HG03066 (cell line): ENCODE data around the gene ENHO.

Experiments
- ATAC-seq: cut with Tn5 transposase; IDR thresholded peaks from one replicate; pipeline ENCODE4 v1.9.1; 2021; ENCODE audit warnings: low read depth; ENCODE audit not compliant: unreplicated experiment

ENHO gene

DNA sequence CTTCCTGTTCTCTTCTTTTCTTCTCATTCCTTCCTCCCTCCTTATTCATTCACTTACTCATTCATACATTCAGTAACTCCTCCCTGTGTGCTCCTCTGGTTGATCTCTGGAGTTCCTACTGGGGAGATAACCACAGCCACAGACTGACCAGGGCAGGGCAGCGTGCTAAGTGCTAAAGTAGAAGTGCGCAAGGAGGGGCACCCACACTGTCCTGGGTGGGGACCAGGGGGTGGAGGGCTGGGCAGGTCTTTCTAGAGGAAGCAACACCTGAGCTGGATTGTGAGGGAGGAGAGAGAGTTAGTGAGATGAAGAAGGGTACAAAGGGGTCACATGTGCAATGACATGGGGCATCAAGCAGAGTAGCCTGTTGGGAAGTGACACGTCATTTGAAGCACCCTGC is 13.8 kb downstream of the ENHO start:
- no peak for ATAC-seq

DNA sequence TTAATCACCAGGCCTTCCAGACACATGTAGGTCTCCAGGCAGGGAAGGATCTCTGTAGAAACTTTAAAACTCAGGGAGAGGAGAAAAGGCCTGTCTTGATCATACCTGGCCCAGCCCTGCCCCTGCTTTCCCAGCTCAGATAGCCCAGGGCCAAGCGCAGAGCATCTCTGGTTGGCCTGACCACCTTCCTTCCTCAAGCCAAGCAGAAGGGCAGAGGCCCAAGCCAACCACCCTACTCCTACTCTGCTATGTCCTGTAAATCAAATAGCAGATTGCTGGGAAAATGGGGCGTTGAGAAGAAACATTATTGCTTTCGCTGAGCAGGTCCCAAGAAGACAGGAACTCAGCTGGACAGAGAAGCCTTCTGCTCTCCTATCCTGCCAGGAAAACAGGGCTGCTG is 14.3 kb downstream of the ENHO start:
- ATAC-seq = no peak

DNA sequence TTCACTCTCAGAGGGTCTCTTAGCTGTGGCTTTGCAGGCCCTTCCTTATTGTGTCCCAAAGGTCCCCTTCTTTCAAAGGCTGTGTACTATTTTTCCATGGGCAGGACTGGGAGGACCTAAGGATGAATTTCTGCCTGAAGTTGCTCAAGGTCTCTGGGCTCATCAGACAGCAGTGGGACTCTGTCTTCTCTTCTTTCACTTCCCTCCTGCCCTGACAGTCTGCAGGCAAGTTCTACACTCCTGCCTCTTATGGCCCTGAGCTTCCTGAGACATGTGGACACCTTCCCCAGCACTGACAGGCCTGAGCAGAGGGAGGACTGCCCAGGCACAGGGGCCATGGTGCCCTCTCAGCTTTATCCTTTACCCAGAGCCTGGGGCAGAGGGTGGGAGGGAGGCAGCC is 14.8 kb downstream of the ENHO start:
- no peak for ATAC-seq

DNA sequence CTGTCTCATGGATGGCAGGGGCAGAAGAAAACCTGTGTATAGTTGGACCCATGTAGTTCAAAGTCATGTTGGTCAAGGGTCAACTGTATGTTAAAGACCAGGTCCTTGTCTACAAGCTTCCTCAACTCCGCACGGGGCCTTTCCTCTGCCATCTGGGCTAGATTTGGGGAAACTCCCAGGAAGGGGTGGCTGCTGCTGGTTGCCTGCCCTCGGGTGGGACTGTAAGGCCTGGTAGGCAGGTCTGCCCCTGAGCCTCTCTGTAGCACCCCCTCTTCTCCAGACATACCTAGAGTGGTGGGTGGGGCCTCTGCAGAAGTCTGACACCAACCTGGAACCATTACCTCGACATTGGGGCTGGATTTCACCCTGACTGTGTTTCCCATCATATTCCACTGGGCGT is 15.2 kb downstream of the ENHO start:
- ATAC-seq = no peak

DNA sequence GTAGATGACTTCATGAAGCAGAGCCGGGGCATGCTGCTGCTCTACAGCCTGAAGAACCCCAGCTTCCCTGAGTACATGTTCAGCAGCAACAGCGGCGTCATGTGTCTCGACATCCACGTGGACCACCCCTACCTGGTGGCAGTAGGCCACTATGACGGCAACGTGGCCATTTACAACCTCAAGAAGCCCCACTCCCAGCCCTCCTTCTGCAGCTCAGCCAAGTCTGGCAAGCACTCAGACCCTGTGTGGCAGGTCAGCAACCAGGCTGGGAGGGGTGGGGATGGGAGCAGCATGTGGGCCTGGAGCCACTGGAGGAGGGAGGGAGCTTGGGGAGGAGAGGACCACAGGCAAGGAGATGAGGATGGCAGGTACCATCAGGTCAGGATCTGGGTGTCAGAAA is 16.2 kb downstream of the ENHO start:
- no peak for ATAC-seq

DNA sequence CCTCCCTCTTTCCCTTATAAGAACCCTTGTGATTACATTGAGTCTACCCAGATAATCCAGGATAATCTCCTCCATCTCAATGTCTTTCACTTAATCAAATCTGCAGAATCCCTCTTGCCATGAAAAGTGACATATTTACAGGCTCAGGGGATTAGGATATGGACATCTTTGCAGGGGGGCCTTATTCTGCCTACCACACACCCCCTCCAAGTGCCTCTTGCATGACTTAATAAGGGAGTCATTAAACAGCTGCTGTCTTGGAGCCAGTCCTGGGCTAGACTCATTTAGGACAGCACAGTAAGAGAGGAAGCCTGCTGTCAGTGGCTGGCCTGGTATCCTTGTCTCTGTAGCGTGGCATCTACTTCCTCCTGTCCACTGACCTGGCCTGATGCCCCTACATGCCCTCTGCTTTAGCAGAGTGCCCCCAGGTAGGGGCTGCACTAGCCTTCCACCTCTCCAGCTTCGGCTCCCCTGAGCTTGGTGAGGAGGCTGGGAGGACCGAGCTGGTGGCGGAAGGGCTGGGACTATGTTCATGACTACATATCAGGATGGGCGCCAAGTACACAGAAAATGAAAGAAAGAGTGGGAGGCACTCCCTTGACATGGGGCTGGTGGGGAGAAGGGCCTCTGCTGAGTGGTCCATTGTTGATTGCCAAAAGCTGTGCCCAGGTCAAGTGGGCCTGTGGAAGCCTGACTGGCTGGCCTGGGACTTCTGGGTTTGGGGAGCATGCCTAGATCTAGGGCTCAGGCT is 17.2 kb downstream of the ENHO start:
- ATAC-seq = no peak

DNA sequence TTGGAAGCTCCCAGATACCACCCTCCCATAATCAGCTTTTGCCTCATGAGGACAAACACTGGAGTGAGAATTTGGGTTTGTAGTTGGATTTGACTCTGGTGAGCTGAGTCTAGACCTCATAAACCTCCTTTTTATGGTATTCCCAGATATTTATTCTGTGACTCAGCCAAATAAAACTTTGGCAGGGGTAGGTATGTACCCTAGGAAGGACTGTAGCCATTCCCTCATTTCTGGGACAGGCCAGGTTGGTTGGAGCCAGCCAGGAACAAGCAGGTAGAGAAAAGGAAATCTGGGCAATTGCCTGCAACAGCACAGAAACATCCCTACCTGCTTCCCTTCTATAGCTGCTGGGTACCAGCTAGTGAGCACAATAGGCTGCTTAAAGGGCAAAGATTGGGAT is 19.4 kb downstream of the ENHO start:
- no peak for ATAC-seq

DNA sequence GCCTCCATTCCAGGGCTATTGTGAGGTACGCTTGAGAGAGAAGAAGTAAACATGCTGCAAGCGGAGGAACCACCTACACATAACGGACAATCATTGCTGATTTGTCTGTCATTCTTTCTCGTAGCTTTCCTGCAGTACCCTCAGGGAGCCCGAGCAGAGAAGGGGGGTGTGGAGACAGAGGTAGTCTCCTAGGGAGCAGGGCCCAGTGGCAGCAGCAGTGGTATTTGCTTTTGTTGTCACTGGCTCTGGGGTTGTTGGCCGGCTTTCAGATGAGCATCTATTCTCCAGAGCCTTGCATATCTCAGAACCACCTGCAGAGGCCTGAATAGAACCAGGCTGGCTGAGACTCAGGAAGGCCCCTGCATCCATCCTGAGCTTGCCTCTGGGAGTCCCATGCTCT is 19.9 kb downstream of the ENHO start:
- no peak for ATAC-seq

DNA sequence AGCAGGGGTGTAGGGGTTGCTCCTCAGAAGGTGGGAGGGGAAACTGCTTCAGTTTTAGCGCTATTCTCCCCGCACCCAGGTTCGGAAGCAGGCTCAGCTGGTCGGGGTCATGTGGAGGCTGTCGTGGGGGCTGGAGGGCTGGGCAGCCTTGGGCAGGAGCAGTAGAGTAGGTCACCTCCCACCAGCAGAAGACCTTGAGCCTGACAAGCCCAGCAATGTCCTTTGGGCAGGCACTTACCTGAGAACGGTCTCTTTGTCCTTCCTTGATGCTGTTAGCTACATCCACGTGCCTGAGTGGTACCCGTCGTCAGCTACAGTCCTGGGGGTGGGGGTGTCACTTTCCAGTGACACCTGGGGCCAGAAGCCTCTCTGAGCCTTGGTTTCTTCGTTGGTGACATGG is 20.3 kb downstream of the ENHO start:
- ATAC-seq = no peak

DNA sequence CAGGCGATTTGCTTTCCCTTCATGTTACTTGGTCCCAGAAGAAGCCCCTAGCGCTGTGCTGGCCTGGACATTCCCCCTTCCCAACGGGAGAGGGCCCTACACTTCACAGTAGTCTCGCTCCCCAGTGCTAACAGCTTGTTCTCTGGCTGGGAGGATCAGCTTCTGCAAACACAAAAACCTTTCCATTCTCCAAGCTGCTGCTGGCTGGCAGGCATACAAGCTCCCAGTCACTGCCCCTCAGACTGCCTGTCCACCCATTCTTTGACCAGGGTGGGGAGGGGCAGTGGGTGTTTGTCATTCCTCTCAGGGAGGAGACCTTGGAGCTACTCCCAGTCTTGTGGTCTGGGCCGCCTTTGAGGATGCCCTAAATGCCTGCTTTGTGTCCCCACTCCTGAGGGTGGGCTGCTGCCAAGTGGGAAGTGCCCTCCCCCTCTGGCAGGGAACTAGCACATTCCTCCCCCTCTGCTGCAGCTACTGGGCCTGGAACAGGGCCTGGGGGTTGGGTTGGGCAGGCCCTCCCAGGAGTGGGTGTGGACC is 20.8 kb downstream of the ENHO start:
- ATAC-seq = no peak

DNA sequence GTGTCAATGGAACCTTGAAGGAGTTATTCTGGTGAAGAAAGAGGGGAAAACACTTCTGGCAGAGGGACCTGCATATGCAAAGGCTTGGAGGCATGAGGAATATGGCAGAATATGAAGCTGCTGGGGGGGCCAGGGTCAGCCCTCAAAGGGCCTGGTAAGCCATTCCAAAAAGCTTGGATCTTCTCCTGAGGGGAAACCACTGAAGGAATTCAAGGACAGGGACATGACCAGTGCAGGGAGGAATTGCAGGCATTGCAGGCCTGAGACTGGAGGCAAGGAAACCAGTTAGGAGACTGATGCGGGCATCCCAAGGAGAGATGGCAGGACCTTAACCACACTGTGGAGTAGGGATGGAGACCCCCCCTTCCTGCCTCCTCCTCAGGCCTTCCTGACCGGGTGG is 21.4 kb downstream of the ENHO start:
- no peak for ATAC-seq

DNA sequence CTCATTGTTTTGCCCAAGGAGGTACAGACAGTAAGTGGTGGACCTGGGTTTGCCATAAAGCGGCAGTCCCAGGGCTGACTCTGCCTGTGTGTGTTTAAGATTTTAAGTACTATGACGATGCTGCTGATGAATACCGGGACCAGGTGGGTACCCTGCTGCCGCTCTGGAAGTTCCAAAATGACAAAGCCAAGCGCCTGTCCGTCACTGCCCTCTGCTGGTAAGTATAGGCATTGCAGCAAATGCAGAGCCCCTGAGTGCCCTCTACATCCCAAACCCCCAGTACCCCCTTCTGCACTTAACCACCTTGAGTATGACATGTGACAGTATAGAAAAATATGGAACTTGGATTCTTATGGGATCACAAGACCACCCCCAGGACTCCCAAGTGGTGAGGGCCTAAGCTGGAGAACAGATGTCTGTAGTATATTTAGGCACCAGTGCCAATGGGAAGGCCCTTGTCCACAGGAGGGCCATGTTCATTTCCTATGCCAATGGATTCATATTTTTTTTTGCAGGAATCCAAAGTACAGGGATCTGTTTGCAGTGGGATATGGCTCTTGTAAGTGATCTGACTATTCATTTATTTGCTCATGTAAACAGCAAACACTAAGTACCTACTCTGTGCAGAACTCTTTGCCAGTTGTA is 22.0 kb downstream of the ENHO start:
- ATAC-seq = no peak

DNA sequence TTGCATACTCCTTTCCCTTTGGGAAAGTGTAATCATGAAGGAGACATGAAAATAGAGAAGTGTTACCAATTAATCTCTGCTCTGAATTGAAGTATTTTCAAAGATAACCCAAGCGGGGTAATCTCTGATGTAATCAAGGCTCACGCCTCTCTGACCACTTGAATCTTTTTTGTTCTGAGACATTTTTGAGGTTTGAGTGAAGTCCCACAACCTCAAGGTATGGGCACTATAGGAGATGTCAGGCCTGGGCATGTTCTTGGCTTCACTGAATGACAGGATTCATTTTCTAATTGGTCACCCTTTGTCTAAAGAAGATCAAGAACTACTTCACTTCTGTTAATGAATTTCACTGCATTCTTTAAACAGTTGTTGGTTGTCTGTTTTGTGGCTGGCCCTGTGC is 23.7 kb downstream of the ENHO start:
- ATAC-seq = no peak

DNA sequence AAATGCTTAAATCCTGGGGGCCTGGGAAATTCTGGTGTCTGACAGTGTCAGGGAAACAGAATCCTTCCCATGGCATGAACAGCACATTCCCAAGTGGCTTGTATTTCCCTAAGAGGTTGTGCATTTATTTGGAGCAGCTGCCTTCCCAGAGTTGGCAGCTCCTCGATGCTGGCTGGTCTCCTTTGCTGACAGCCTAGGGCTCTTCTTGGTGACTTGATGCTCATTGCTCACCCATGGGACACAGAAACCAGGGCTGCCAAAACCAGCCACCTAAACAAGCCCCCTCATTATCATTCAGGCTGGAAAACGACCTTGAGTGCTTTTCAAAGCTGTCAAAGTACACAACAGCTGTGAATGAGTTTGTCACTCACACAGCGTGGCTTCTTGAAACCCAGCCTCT is 24.2 kb downstream of the ENHO start:
- no peak for ATAC-seq

DNA sequence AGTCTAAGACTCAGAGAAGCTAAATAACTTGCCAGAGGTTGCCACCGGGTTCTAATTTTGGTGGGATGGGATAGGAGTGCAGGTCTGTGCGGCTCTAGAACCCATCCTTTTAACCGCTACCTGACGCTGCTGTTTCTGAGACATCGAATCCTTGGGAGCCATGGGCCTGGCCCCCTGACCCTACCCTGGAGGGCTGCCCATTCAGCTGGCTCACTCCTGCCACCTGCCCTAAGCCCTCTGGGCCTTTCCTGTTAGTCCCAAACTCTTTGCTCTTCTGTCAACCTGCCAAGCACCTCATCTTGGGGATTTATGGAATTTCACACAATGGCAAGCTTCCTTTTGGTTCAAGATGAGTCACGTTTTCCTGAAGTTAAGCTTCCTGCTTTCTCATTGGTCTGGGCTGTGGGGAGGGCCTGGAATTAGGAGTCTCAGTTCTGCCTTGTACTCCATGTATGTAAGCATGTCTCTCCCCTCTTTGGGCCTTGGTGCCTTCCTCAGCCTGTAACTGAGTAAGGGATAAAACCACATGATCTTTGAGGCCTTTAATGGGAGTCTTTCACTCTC is 26.6 kb downstream of the ENHO start:
- ATAC-seq = no peak

DNA sequence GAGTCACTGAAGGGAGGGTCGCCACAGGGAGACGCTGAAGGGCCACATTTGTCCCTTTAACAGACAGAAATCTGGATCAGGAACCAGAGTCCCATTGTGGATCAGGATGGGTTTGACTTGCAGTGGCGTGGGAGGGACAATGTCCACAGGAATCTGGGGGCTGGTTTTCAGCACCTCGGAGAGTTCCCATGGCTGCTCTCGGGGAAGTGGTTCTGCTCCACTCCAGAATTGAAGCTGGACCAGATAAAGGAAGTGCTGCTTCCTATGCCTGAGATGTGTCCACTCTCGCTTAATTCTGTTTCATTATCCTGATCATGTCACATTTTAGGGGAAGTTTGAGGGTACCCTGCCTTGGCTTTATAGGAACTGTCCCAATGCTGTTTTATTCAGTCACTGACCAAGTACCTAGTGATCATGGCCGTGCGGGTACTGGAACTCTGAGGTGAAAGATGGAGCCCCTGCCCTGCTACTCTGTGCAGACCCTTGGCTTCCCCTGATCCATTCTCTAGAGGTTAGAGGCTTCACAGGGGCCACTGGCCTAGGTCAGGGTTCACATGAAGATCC is 28.7 kb downstream of the ENHO start:
- ATAC-seq = no peak

DNA sequence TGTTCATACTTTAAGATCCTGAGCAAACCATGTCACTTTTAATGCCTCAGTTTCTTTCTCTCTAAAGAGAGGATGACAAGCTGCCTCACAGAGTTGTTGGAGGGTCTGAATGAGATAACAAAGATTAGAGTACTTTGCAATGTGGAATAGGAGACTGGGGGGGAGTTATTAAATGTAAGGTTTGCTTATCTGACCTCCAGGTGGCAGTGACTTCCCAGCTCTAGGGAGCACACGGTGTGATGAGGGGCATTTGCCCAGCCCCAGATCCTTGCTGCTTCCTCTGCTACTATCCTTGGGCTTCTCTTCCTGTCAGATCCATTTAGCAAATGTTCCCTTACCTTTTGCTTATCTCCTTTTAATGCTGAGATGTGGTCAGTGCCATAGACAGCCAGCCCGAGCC is 30.7 kb downstream of the ENHO start:
- no peak for ATAC-seq

DNA sequence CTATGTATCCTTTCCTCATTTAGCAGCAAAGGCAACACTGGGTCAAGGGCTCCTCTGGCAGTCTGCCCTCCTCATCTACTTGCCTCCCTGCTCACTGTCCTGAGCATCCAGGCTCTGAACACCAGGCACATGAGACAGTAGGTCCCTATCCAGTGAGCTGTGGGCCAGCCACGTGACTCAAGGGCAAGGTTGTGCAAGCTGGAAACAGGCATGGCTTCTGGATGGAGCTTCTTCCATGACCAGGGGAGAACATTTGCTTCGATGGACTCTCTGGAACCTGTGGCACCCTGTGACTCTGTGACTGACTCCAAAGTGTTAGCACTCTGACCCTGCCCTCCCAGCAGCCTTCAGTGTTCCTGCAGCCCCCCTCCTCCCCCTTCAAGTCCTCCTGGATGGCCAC is 31.2 kb downstream of the ENHO start:
- ATAC-seq = no peak

DNA sequence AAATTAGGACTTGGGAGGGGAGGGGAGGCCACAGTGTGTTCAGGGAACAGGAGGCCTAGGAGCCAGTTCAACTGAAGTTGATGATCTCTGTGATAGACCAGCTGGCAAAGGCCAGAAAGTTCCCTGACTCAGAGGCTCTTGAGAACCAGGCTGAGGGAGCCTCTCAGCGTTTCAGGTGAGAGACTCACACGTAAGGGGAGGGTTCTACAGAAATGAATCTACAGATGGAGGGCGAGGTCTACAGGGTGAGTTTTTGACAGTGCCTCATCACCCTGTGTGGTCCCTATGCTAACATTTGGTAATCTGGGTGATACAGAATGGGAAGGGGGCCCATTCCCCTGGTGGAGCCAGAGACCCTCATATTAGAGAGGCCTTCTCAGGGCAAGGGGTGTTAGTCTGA is 32.0 kb downstream of the ENHO start:
- no peak for ATAC-seq

DNA sequence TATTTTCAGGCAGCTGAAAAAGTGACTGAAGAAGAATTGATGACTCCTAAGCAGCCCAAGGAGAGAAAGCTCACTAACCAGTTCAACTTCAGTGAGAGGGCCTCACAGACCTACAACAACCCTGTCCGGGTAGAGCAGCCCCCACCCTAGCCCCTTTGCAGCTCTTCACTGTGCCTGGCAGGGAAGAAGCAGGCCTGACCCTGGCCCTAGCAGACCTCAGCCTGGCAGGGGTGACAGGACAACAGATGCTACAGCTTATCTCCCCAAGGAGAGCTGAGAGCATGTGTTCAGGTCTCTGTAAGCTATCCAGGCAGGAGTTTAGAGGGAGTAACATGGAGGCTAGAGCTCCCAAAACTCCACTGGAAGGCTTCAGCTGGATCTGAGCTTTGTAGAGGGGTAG is 32.4 kb downstream of the ENHO start:
- no peak for ATAC-seq

DNA sequence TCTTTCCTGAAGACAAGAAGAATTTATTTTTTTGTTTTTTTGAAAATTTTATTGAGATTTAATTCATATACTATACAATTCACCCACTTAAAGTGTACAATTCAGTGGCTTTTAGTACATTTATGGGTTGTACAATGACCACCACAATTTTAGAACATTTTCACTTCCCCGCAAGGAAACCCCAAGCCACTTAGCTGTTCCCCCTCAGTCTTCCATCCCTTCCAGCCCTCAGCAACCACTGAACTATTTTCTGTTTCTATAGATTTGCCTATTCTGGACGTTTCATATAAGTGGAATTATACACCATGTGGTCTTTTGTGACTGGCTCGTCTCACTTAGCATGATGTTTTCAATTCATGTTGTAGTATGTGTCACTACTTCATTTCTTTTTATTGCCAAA is 36.2 kb downstream of the ENHO start:
- ATAC-seq = no peak

DNA sequence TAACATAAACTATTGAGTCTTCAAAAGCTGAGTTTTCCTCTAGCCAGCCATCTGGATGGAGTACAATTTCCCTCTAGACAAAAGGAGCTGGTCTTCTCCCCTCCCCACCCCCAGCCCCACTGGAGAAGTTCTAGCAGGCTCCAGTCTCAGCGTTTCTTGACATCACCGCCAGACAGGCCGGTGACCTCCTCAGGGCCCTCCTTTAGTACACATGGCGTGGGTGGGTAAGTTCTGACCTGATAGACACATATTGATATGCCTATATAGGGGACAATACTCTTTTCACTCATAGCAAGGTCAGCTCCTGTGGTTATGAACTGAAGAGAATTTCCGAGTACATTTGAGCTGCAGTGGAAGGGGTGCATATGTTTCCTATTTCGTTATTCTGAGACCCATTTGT is 37.0 kb downstream of the ENHO start:
- ATAC-seq = no peak
